Astrocyte of the cerebellum (primary cell): Measurements from ENCODE around the gene NETO1.
A peak's percentile ranks its signal among the peaks of the same experiment; 100 is the strongest.

Source experiments
- DNase-seq: peaks from one replicate; pipeline ENCODE4 v3.0.0-alpha.2; 2011; ENCODE audit warnings: low read depth
- H3K4me3 ChIP-seq: 2 replicates; pipeline ENCODE4 v1.5.1; 2011; ENCODE audit warnings: mild to moderate bottlenecking, low read depth, low read length, moderate library complexity
- in situ Hi-C: cut with HindIII; loops from 2 replicates; pipeline ENCODE4 v1.10.0; 2017; ENCODE audit warnings: low sequenced_read_pairs
- TF ChIP-seq, protein P1 (sequence below): IDR thresholded peaks from 2 replicates; pipeline ENCODE4 v1.5.1; 2012; ENCODE audit warnings: low read length, low read depth, moderate library complexity, mild to moderate bottlenecking; ENCODE audit errors: missing control alignments

NETO1 gene

DNA sequence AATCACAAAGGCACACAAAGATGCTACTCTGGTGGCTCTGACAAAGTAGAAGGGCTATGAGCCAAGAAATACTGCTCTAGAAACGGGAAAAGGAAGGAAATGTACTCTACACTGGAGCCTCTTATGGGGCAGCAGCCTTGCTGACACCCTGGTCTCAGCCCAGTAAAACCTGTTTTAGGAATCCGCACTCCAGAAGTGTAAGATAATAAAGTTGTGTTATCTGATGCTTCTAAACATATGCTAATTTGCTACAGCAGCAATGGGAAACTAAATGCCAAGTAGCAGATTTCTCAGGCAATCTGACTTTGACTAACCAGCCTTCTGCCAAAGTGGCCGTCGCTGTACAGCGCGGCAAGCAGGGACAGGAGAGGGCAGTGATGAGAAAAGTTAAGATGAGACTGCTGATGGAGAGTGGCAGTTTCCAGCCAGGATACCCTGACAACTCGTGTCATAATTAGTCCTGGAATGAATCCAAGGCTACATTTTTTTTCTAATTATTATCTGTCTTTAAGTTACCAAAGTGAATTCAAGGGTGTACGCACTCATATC, 99.0 kb downstream of the NETO1 start:
- no peak for DNase-seq
- no peak overlapping the region for H3K4me3 ChIP-seq
- in situ Hi-C loops, result no loop called here
- TF ChIP-seq, protein P1, sequence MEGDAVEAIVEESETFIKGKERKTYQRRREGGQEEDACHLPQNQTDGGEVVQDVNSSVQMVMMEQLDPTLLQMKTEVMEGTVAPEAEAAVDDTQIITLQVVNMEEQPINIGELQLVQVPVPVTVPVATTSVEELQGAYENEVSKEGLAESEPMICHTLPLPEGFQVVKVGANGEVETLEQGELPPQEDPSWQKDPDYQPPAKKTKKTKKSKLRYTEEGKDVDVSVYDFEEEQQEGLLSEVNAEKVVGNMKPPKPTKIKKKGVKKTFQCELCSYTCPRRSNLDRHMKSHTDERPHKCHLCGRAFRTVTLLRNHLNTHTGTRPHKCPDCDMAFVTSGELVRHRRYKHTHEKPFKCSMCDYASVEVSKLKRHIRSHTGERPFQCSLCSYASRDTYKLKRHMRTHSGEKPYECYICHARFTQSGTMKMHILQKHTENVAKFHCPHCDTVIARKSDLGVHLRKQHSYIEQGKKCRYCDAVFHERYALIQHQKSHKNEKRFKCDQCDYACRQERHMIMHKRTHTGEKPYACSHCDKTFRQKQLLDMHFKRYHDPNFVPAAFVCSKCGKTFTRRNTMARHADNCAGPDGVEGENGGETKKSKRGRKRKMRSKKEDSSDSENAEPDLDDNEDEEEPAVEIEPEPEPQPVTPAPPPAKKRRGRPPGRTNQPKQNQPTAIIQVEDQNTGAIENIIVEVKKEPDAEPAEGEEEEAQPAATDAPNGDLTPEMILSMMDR, result no peak

DNA sequence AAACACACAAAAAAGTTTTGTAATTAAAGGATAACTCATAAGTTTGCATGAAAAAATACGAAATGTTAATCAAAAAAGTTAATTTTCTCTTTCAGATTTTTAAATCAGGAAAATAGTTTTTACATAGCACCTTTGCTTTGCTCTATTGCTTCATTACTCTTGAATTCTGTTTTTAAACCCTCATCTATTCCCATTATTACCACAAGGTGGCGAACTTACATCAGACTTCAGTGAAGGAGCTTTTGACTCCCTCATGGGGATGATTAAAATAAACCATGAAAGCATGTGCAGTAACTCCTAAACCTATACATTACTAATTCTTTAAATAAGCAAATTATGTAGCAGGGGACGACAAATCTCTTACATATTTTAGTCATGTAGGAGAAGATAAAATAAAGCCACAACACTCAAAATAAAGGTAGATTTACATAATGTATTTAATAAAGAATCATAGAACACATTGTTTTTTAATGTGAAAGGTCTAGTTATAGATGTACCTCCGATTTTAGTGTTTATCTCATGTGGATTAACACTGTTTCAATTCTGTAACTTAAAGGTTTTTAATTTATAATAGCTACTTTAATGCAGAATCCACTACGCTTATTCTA, 105.2 kb downstream of the NETO1 start:
- DNase-seq, result peak; percentile 58

DNA sequence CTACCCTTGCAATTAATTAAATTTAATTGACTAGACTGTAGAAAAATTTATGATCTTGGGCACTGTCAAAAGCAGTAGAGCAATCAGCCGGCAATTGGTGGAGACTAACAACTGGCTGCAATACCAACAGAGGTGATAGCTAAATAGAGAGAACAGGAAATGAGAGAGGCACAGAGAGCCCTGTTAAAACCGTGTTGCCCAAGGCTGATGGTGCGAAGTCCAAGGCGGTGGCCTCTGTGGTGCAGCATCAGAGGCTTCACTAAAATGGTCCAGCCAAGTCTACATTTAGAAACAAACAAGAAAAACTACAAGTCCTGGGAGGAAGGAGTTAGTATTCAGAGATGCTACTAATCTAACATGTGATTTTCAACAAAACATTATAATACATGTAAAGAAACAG, 115.6 kb downstream of the NETO1 start:
- no peak for DNase-seq

More for the DNA sequence above, 105.2 kb downstream of the NETO1 start:
- TF ChIP-seq, protein P1, result peak; percentile 54
- in situ Hi-C loops, result no loop called here
- no peak overlapping the region for H3K4me3 ChIP-seq

DNA sequence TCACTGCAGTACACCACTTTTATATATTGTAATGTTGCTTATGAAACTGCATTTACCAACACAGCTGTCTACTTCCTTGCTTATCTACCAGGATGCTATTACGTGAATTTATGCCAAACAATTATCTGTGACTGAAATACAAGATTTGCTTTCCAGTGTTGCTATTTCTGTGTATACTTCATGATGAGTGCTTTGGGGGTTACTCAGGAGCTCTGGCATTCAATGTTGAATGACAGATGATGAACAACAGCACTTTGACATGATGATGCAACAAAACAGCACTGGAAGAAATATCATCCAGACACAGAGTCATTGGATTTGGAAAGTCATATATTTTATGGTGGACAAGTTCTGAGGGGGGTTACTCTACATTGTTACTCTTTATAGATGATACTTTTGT, 125.8 kb downstream of the NETO1 start:
- H3K4me3 ChIP-seq, result no peak overlapping the region
- in situ Hi-C loops, result no loop called here
- TF ChIP-seq, protein P1, result no peak
- no peak for DNase-seq

More for the DNA sequence above, 115.6 kb downstream of the NETO1 start:
- TF ChIP-seq, protein P1, result no peak
- in situ Hi-C loops, result no loop called here
- H3K4me3 ChIP-seq, result no peak overlapping the region

DNA sequence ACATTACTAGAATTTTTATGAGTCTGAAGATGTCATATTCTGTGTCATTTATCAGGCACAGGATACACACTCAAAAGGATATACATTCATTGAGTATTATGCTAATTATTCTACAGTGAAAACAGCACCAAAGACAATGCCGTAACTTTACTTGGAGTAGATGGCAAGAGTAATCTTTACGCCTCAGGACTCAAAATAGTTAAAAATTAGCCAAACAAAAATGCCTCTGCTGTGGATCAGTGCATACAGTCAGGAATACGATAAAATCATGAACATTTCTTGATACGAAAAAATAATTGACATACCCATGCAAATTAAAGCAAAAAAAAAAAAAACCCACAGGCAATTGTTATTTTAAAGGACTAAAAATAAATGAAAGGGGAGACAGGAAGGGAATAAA, 129.7 kb downstream of the NETO1 start:
- H3K4me3 ChIP-seq, result no peak overlapping the region
- in situ Hi-C loops, result no loop called here
- TF ChIP-seq, protein P1, result no peak
- DNase-seq, result no peak

DNA sequence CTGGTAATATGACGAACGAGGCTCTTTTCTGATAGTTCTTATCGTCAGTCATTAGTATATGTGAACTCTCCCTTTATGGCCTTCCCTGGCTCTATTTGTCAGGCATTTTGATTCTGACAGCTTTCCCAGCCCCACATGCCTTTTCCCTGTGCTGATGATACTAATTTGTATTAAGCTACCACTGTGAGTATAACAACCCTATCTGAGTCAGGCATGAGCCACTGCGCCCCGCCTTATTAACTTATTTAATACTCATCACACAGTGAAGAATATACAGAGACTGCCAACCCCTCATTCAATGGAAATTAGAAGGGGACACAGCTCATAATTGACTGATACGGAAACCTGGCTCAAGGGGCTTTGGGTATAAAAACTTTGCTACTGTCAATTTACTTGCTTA, 140.0 kb downstream of the NETO1 start:
- TF ChIP-seq, protein P1, result no peak
- in situ Hi-C loops, result no loop called here
- DNase-seq, result no peak
- H3K4me3 ChIP-seq, result no peak overlapping the region
